Activated CD8-positive, alpha-beta T cell treated with anti-CD3 and anti-CD28 coated beads for 36 hours (primary cell): ENCODE measurements around the gene SLC8A1. TPM values are rescaled to one million over a fixed set of nuclear protein-coding genes. Genes with fewer than 3 reads are reported as not detected.
A peak's percentile ranks its signal among the peaks of the same experiment; 100 is the strongest.

Experiments used
- ATAC-seq: fragments of 200-7000 bp; cut with Tn5 transposase; one replicate; pipeline ENCODE4 v1.10.0; 2021; ENCODE audit warnings: mild to moderate bottlenecking, moderate library complexity
- CTCF ChIA-PET: fragments of 350-600 bp; sonication (Branson Sonifier 250); formaldehyde crosslinking; loops from one replicate; lab custom pipeline; 2021; ENCODE audit warnings: antibody characterized with exemption; lab: Charles Lee
- POLR2A ChIA-PET: fragments of 350-600 bp; sonication (Branson Sonifier 250); formaldehyde crosslinking; loops from one replicate; lab custom pipeline; 2021; ENCODE audit warnings: antibody characterized with exemption; lab: Charles Lee
- DNase-seq: peaks from one replicate; pipeline ENCODE4 v3.0.0-alpha.2; 2020
- H3K27ac Mint-ChIP-seq: one replicate; pipeline ENCODE4 v1.8.0; 2021; ENCODE audit warnings: mild to moderate bottlenecking, mixed read lengths
- H3K27me3 Mint-ChIP-seq: one replicate; pipeline ENCODE4 v1.8.0; 2021; ENCODE audit warnings: mixed read lengths
- H3K36me3 Mint-ChIP-seq: one replicate; pipeline ENCODE4 v1.8.0; 2021; ENCODE audit warnings: low read depth, mixed read lengths
- H3K4me1 Mint-ChIP-seq: one replicate; pipeline ENCODE4 v1.8.0; 2021; ENCODE audit warnings: low read depth, mixed read lengths
- H3K4me3 Mint-ChIP-seq: one replicate; pipeline ENCODE4 v1.8.0; 2021; ENCODE audit warnings: mild to moderate bottlenecking, moderate library complexity, mixed read lengths
- H3K9me3 Mint-ChIP-seq: one replicate; pipeline ENCODE4 v1.8.0; 2021; ENCODE audit warnings: mixed read lengths
- CTCF ChIP-seq: fragments of 200-600 bp; IDR thresholded peaks from one replicate; pipeline ENCODE4 v1.8.0; 2022; ENCODE audit warnings: antibody characterized with exemption, mild to moderate bottlenecking
- intact Hi-C: fragments of 100-400 bp; cut with micrococcal nuclease; formaldehyde crosslinking; loops from one replicate; pipeline ENCODE4 v1.10.0; 2022
- total RNA-seq, 2 experiments: library from RNA; stranded (reverse); gene quantifications; one replicate each; pipeline ENCODE4 v1.2.3, GENCODE V29; 2021

SLC8A1 gene
- total RNA-seq, 2 experiments from 2014 or later = 0.23 to 0.34 TPM

DNA sequence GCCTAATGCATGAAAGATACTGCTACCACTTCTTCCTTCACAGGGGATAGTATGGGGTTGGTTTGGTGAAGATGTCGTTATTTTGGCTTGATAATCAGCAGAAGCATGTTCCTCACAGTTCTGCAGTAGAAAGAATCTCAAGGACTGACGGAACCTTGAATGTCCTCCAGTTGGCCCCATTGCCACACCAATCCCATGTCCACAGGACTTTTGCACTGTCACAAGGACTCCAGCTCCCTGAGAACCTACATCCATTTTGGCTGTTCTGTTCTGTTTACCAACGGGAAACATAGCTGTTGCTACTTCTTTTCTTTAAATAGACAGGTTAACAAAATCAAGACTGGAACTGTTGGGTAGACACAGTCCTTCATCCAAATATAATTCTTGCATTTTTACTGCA is 270.0 kb downstream of the SLC8A1 start:
- POLR2A ChIA-PET = no interaction called here

GRCh38 chr2:40179801-40180200 is 272.1 kb downstream of the SLC8A1 start:
- intact Hi-C loops = no loop called here
- Mint-ChIP-seq H3K4me1 (no peaks in the 10 kb centered on the region), H3K9me3 (no peaks in the 10 kb centered on the region), H3K27me3 (no peaks in the 10 kb centered on the region), H3K27ac (no peak overlapping the region), H3K4me3 (no peak overlapping the region), H3K36me3 (no peaks in the 10 kb centered on the region)
- DNase-seq (no peak), ATAC-seq (no peak)
- CTCF ChIA-PET = no interaction called here
- POLR2A ChIA-PET = no interaction called here
- TF ChIP-seq CTCF = no peak

More for the DNA sequence above, 270.0 kb downstream of the SLC8A1 start:
- H3K9me3 Mint-ChIP-seq = no peaks in the 10 kb centered on the region
- CTCF ChIA-PET = no interaction called here
- no peak overlapping the region for H3K27ac Mint-ChIP-seq
- intact Hi-C loops = no loop called here
- no peaks in the 10 kb centered on the region for H3K27me3 Mint-ChIP-seq
- no peak overlapping the region for H3K4me3 Mint-ChIP-seq
- no peaks in the 10 kb centered on the region for H3K36me3 Mint-ChIP-seq
- DNase-seq (no peak), ATAC-seq (no peak)
- TF ChIP-seq CTCF = no peak
- H3K4me1 Mint-ChIP-seq = no peaks in the 10 kb centered on the region

- Mint-ChIP-seq H3K27ac (no peak overlapping the region), H3K27me3 (no peaks in the 10 kb centered on the region), H3K4me3 (no peak overlapping the region), H3K9me3 (no peaks in the 10 kb centered on the region), H3K4me1 (no peaks in the 10 kb centered on the region), H3K36me3 (no peaks in the 10 kb centered on the region)
- CTCF ChIA-PET = no interaction called here
- POLR2A ChIA-PET = no interaction called here
- intact Hi-C loops = no loop called here
- DNase-seq (peak; percentile 7), ATAC-seq (no peak)
- TF ChIP-seq CTCF = no peak
Observed at GRCh38 chr2:40178971-40179370, 272.9 kb downstream of the SLC8A1 start.

- ATAC-seq = no peak
- CTCF ChIA-PET = no interaction called here
- Mint-ChIP-seq H3K4me1 (no peaks in the 10 kb centered on the region), H3K27me3 (no peaks in the 10 kb centered on the region), H3K9me3 (no peaks in the 10 kb centered on the region), H3K27ac (no peak overlapping the region), H3K4me3 (no peak overlapping the region), H3K36me3 (no peaks in the 10 kb centered on the region)
- DNase-seq = no peak
- TF ChIP-seq CTCF = no peak
- POLR2A ChIA-PET = no interaction called here
- intact Hi-C loops = no loop called here
Observed at GRCh38 chr2:40178171-40178778, 273.6 kb downstream of the SLC8A1 start.

DNA sequence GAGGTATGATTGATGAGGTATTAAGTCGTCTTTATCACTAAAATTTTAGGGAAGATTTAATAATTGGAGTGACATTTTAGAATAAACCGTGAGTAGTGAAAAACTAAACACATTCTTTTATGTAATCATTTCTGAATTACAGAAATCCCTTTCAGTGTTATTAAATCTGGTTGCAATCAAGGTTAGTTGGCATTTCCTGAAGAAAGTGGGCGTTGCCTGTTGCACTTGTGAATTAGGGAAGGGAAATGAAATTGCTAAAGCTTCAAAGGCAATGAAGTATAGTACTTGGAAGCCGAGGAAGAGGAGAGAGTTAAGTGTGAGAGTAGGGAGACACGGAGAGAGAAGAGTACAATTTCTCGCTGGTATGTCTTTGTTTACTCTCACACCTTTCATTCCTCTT is 274.5 kb downstream of the SLC8A1 start:
- DNase-seq (no peak), ATAC-seq (no peak)
- Mint-ChIP-seq H3K9me3 (no peaks in the 10 kb centered on the region), H3K36me3 (no peaks in the 10 kb centered on the region), H3K4me3 (no peak overlapping the region), H3K27me3 (no peaks in the 10 kb centered on the region), H3K4me1 (no peaks in the 10 kb centered on the region), H3K27ac (no peak overlapping the region)
- TF ChIP-seq CTCF = no peak
- ChIA-PET POLR2A (no interaction called here), CTCF (no interaction called here)
- intact Hi-C loops = no loop called here
